NAMALWA (cell line): ENCODE results near the gene SYT6.

Source experiments
- DNase-seq: peaks from one replicate; pipeline ENCODE4 v3.0.0-alpha.2; 2015; ENCODE audit warnings: low spot score

The SYT6 gene

GRCh38 chr1:114092186-114093062 is 61.2 kb downstream of the SYT6 start:
- DNase-seq, result no peak

GRCh38 chr1:114091711-114092110 is 62.0 kb downstream of the SYT6 start:
- DNase-seq, result no peak

- no peak for DNase-seq
Observed at GRCh38 chr1:114090738-114091505, 62.7 kb downstream of the SYT6 start.

- no peak for DNase-seq
Observed at GRCh38 chr1:114089502-114090138, 64.0 kb downstream of the SYT6 start.

DNA sequence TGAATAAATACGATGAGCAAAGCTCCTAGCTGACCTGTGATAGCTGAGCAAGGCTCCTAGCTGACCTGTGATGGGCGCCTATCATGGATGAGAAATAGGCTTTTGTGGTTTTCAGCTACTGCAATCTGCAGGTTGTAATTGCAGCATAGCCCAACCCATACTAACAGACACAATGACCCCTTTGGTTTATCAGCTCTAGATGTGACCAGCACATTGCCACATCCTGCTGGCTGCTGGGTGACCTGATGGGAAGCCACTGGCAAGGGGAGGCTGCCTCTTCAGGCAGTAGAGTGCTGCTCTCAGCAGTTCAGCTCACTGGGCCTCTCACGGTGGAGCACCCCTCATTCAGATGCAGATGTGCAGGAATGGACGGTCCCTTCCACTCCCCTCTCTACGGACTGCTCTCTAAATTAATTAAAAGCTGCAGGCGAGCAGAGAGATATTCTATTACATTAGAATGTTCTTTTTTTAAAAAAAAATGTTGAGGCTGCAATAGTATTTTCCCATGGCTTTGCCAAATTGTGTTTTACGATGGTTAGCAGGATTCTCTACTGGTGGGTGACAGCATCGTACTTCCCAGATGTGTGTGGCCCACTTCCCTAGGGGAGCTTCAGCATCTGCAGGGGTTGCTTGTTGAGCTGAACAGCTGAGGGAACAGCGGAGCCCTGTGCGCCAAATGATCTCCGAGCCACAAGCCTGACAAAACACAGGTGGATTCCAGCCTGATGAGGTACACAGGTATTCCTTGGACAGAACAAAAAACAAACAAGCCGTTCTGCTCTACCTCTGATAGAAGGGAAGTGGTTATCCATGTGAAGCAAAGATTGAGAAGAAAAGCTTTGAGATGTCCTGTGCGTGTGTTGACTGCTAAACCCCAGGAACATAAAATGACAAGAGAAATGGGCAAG is 65.0 kb downstream of the SYT6 start:
- DNase-seq, result no peak

- no peak for DNase-seq
Observed at GRCh38 chr1:114087495-114087894, 66.2 kb downstream of the SYT6 start.

GRCh38 chr1:114086601-114087368 is 66.9 kb downstream of the SYT6 start:
- no peak for DNase-seq

- DNase-seq, result no peak
Observed at GRCh38 chr1:114082867-114083585, 70.6 kb downstream of the SYT6 start.

- no peak for DNase-seq
Observed at GRCh38 chr1:114082304-114082630, 71.4 kb downstream of the SYT6 start.

DNA sequence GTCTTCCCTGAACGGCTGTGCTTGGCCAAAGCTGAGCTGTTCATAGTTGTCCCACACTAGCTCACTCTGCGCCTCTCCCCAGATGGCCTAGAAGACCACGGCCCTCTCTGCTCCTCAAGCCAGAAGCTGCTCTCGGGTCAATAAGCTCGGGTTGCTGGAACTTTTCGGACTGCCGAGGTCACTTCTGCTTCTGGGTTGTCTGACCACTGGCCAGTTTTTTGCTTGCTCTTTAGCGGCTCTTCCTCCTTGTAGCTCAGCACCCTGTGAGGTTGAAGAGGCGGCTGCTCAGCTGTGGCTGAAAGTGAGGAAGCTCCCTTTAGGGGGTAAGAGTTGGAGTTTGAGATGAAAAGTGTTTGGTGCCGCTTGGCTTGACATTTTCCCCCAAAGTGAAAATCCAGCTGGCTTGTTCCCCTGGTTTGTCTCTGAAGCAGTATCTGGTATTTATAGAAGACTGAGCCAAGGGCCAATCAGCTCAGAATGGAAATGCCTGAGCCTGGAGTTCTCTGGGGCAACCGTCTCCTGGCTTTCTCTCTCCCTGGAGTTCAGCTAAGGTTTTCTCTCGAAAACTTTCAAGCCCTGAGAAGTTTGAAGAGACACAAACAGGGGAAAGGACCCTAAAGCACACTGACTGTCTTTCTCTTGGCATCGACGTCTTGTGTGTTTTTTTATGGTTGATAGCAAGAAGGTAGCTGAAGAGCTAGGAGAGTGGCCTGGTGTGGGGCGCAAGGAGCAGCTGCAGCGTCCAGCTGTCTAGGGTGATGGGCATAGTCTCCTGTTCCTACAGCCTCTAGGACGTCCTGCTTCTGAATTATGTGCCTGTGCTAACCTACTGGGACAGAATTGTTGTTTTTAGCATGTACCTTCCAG is 72.0 kb downstream of the SYT6 start:
- DNase-seq, result no peak

GRCh38 chr1:114080511-114081436 is 72.9 kb downstream of the SYT6 start:
- DNase-seq, result no peak

DNA sequence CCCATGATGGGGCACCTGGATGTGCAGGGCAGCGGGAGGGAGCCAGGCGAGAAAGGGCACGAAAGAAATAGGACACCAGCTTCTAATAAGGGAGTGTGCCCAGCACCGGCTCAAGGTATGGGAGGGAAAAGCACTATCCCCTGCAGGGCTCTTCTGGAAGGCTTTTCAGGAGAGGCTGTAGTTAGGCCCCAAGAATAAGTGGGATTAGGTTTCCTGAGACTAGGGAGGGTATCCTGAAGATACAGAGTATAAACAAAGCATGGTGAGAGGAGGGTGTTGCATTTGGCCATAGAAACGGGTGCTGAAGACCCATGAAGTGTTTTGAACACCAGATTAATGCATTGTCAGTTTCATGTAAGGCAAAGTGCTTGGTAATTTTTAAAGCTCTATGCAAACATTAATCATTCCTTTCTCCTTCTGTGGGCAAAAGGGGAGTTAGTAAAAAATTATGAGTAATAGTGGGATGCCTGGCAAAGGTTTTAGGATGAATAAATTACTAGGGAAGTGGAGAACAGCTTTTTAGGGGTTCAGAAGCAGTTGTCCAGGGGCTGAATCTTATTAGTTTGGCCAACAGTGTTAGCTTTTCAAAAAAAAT is 74.0 kb downstream of the SYT6 start:
- no peak for DNase-seq

GRCh38 chr1:114078116-114078515 is 75.6 kb downstream of the SYT6 start:
- DNase-seq, result no peak

DNA sequence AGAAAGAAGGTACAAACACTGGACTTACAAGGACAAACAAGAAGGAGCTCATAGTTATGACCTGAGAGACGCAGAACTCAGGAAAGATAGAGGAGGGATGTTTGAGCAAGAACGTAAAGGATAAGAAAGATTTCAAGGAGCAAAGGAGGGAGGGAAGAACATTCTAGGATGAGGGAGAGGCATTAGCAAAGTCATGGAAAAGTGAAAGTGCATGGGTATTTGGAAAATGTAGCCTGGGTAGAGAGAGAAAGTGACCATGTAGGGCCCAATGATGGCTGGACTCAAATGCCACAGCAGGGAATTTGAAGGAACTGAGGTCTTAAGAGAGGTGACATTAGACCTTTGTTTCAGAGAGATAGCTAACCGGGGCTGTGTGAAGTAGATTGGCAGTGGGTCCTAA is 76.5 kb downstream of the SYT6 start:
- no peak for DNase-seq

- DNase-seq, result no peak
Observed at GRCh38 chr1:114076308-114076707, 77.4 kb downstream of the SYT6 start.

- DNase-seq, result no peak
Observed at GRCh38 chr1:114075546-114076242, 78.0 kb downstream of the SYT6 start.

- no peak for DNase-seq
Observed at GRCh38 chr1:114075105-114075504, 78.6 kb downstream of the SYT6 start.
